ENCODE data around the gene FSTL3.
"Not testable (repeated sequence)": the region's sequence is repeated elsewhere in the genome, so short reads cannot be mapped to it uniquely, and the experiment has no call there.

The FSTL3 gene

GRCh38 chr19:711254-711653 is 35.1 kb downstream of the FSTL3 start:
- no peak for DNase-seq

GRCh38 chr19:715347-715746 is 39.2 kb downstream of the FSTL3 start:
- DNase-seq: no peak

- DNase-seq: peak; percentile 73
Measured at GRCh38 chr19:718251-718951, 42.2 kb downstream of the FSTL3 start.

- peak; percentile 63 for DNase-seq
Measured at GRCh38 chr19:718991-719512, 42.9 kb downstream of the FSTL3 start.

GRCh38 chr19:719636-720344 is 43.6 kb downstream of the FSTL3 start:
- DNase-seq: no peak

- DNase-seq: peak; percentile 68
Measured at GRCh38 chr19:720345-721160, 44.4 kb downstream of the FSTL3 start.

GRCh38 chr19:722553-723101 is 46.4 kb downstream of the FSTL3 start:
- DNase-seq: no peak

GRCh38 chr19:723247-723646 is 47.1 kb downstream of the FSTL3 start:
- DNase-seq: no peak

- no peak for DNase-seq
Measured at GRCh38 chr19:723714-724113, 47.5 kb downstream of the FSTL3 start.

GRCh38 chr19:725461-726089 is 49.4 kb downstream of the FSTL3 start:
- no peak for DNase-seq

- DNase-seq: no peak
Measured at GRCh38 chr19:726993-727956, 51.1 kb downstream of the FSTL3 start.

- no peak for DNase-seq
Measured at GRCh38 chr19:728011-728410, 51.8 kb downstream of the FSTL3 start.

- DNase-seq: not testable (repeated sequence)
Measured at GRCh38 chr19:729564-729963, 53.4 kb downstream of the FSTL3 start.

- DNase-seq: no peak
Measured at GRCh38 chr19:729965-730668, 53.9 kb downstream of the FSTL3 start.

GRCh38 chr19:731000-731399 is 54.8 kb downstream of the FSTL3 start:
- DNase-seq: no peak

GRCh38 chr19:732148-733069 is 56.2 kb downstream of the FSTL3 start:
- no peak for DNase-seq
